Measurements from ENCODE around the gene COG4.

- TF ChIP-seq, protein P1, sequence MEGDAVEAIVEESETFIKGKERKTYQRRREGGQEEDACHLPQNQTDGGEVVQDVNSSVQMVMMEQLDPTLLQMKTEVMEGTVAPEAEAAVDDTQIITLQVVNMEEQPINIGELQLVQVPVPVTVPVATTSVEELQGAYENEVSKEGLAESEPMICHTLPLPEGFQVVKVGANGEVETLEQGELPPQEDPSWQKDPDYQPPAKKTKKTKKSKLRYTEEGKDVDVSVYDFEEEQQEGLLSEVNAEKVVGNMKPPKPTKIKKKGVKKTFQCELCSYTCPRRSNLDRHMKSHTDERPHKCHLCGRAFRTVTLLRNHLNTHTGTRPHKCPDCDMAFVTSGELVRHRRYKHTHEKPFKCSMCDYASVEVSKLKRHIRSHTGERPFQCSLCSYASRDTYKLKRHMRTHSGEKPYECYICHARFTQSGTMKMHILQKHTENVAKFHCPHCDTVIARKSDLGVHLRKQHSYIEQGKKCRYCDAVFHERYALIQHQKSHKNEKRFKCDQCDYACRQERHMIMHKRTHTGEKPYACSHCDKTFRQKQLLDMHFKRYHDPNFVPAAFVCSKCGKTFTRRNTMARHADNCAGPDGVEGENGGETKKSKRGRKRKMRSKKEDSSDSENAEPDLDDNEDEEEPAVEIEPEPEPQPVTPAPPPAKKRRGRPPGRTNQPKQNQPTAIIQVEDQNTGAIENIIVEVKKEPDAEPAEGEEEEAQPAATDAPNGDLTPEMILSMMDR (conservative IDR thresholded peaks at IDR 0.05; ENCODE audit: low read depth, low read length), result no peak
- TF ChIP-seq EZH2phosphoT487 (IDR thresholded peaks at IDR 0.05; ENCODE audit: borderline replicate concordance, low read length) (no peak), EZH2 (IDR thresholded peaks at IDR 0.05; ENCODE audit: low read length, unreplicated experiment) (no peak)
Observed at GRCh38 chr16:70468776-70469525, 54.4 kb downstream of the COG4 start.
